Measurements from ENCODE around the gene SH3PXD2A. TPM values are rescaled to one million over a fixed set of nuclear protein-coding genes. Genes with fewer than 3 reads are reported as not detected.

The SH3PXD2A gene
- total RNA-seq, 1 donor from 2014 or later = 28.7 TPM

DNA sequence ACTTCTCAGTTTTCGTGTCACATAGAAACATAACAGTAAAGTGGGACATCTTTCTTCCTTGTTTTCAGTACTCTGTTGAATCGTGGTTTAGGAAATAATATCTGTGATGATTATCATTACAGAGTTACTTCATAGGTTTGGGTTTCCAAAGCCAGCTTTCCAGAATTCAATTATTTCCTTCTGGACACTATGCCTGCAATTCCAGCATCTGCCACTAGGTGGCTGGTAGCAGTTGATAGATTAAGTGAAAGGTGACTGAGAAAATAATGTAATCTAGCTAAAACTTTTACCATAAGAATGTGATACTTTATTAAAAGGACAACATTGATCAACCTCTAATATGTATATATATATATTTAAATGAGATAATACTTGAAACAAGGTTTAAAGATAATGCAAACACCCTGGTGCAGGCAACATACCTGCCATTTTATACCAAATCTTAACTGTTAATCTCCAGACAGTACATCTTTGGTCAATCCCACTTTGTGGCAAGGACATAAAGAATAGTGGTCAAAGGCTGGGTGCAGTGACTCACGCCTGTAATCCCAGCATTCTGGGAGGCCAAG, 102.6 kb downstream of the SH3PXD2A start:
- no peak for ATAC-seq
- intact Hi-C loops (cut with DNase I) = no loop called here
- DNase-seq (ENCODE audit: missing footprints) = no peak

DNA sequence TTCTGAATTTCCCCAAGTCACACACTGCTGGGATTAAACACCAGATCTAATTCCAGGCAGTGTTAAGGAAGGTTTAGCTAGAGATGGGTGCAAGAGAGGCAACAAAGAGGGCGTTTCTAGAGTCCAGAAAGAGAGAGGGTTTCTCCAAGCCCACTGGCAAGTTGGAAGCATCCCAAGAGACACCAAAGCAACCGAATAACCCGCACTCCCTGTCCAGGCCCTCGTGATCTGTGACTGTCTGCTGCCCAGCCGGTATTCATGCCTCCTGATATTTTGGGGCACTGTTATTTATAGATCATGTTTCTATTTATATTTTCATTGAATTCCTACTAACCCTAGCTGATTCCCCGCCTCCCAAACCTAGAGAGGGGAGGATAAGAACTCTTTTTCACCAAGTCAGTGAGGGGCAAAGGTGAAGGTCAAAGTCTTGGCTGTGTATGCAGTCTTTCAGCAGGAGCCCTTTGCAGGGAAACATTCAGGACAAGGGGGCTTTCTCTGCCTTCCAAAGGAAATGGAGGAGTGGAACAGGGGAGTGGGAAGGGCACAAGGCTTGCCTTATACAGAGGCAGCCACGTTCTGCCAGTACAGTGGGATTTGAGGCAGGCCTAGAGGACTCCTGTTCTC, 103.6 kb downstream of the SH3PXD2A start:
- DNase-seq (ENCODE audit: missing footprints) = no peak
- peak; percentile 61 for ATAC-seq
- intact Hi-C loops (cut with DNase I) = no loop called here

DNA sequence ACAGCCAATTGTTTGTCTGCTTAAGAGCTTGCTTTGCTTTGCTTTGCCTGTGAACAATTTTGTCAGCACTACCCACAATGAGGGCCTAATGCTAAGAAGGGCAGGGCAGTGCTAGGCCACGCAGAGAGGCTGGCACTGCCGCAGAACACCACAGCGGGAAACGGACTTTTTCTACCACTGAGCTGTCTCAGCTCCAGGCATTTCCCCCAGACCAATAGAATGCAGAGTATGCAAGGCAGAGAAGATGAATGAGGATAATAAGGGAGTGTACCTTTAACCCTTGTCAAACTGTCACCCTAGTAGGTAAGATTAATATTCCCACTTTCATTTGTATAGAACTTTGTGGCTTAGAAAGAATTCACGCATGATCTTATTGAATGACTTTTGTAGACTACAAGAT, 104.5 kb downstream of the SH3PXD2A start:
- ATAC-seq = peak; percentile 30
- intact Hi-C loops (cut with DNase I) = no loop called here

DNA sequence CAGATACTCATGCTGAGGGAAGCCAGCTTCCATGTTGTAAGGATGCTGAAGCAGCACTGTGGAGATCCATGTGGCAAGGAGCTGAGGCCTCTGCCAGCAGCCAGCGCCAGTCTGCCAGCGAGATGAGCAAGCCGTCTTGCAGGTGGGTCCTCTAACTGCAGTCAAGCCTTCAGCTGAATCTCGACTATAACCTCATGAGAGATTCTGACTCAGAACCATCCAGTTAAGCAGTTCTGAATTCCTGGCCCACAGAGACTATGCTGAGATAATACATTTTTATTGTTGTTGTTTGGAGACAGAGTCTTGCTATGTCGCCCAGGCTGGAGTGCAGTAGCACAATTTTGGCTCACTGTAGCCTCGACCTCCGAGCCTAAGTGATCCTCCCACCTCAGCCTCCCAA, 105.6 kb downstream of the SH3PXD2A start:
- no peak for DNase-seq (ENCODE audit: missing footprints)
- intact Hi-C loops (cut with DNase I) = no loop called here

More for the DNA sequence above, 104.5 kb downstream of the SH3PXD2A start:
- DNase-seq (ENCODE audit: missing footprints) = no peak

DNA sequence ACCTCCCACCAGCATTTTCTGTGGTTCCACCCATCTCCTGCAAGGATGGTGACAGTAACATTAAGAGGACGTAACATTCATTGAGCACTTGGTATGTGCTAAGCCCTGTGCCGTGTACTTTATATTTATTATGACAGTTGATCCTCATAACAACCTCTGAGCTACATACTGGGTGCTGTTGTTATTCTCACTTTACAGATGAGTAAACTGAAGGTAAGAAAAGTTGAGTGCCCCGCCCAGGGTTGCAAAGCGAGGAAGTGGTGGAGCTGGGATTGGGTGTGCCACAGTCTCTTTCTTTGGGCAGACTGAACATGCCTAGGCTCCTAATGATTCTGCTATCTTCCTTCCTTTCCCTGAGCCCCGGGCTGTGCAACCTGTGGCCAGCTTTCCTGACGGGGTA, 107.4 kb downstream of the SH3PXD2A start:
- DNase-seq (ENCODE audit: missing footprints) = no peak
- intact Hi-C loops (cut with DNase I) = no loop called here
- no peak for ATAC-seq

More for the DNA sequence above, 105.6 kb downstream of the SH3PXD2A start:
- no peak for ATAC-seq

DNA sequence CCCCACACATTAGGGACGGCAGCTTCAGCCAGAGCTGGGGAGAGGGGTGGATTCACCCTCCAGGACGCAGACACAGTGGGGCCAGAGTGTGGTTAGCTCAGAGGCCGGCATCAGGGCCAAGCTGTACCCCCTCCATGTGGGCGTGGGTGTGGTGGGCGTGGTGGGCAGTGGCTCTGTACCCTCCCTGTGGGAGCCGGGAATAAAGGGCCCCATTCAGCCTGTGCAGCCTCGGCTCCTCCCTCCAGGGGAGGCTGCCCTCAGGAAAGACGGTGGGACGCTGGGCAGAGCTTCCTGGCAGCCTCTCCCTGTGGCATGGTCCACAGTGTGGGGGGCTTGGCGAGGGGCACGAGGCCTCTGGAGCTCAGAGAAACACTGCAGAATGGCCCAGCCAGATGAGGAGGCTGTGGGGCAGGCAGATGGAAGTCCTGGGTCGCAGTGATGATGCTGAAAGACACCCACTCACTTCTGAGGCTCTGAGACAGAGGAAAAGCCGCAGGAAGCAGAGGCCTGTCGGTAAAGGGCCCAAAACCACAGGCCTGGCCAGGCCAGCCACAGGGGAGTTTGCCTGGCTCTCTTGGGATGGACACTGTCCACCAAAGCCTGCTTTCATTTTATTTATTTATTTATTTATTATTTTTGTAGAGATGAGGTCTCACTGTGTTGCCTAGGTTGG, 108.0 kb downstream of the SH3PXD2A start:
- intact Hi-C loops (cut with DNase I) = no loop called here
- no peak for DNase-seq (ENCODE audit: missing footprints)
- ATAC-seq = no peak

DNA sequence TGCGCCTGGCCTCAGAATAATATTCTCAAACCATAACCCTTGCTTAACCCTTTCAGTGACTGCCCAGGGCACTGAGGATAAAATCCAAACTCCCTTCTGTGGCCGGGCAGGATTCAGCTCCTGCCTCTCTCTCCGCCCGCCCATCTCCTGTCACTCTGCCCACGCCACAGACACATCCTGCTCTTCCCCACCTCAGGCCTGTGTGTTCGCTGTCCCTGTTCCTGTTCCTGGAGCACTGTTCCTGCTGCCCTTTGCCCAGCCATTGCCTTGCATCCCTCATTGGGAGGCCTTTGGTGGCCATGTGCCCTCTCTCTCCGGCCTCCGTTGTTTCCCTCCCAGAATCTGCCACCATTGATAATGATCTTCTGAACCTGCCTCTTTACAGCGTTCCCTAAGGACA, 108.8 kb downstream of the SH3PXD2A start:
- ATAC-seq (no peak), DNase-seq (ENCODE audit: missing footprints) (no peak)
- intact Hi-C loops (cut with DNase I) = no loop called here

DNA sequence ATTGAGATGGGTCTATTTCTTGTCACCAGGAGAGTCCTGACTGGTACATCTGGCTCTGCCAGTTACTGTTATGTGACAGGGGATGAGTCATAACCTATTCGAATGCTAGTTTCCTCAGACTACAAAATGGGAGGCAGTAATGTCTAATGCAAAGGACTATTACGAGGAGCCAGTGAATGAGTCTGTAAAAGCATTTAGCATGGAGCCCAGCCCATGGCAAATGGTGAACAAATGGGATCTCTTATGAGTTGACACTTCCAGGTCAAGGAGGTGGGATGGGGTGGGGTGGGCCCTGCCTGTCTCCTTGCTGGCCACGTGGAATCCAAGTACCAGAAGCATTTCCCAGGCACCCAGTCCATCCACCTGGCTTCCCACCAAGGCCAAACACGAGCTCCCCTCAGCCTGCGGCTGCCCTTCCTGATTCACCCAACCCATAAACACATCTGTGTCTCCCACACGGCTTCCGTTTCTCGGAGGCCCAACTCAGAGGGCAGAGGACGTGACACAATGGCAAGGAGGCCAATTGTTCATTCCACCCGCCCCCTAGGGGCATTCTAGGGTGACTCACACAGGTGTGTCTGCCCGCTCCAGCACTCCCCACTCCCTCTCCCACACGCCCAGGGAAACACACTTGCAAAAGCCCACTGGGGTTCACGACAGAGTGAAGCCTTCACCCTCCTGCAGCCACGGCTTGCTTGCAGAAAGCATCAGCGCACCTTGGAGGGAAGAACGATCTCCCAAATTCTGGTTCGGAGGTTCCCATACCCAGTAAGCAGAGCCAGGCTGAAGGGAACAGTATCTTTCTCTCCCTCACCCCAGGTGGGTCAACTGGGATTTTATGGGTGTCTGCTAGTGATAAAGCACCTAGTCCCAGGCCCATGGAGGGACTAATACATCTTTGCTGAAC, 109.8 kb downstream of the SH3PXD2A start:
- no peak for ATAC-seq
- intact Hi-C loops (cut with DNase I) = no loop called here

DNA sequence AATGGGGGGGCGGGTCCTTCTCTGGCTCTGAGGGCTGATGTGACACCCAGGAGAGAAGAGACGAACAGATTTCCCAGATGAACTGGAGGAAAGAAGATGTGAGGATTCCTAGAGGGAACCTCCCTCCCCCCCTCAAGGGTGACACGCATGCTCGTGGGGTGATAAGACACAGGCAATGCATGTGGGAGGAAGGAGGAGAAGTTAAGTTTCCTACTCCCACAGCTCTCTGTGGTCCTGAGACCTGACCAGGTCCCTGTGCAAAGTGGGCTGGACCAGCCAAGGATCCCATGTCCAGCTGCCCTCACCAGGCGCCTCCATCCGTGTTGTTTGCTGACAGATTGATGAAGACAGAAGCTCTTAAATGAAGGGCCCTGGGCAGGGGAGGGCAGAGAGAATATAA, 112.6 kb downstream of the SH3PXD2A start:
- no peak for DNase-seq (ENCODE audit: missing footprints)
- ATAC-seq = no peak
- intact Hi-C loops (cut with DNase I) = no loop called here

More for the DNA sequence above, 109.8 kb downstream of the SH3PXD2A start:
- DNase-seq (ENCODE audit: missing footprints) = no peak

DNA sequence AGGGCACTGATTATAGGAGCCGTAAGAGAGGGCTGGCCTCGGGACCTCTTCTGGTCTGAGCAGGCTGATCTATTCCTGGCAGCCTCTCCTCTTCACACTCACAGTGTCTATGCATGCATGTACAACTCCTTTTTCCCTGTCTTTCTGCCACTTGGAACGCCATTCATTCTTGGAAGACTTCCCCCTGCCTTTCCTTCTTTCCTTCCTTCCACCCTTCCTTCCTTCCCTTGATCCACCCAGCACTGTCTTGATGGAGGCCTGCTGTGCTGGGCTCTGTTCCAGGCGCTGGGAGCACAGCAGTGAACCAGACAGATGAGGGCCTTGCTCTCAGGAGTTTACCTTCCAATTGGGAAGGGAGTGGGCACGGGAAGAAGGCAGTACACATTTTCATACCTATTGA, 114.8 kb downstream of the SH3PXD2A start:
- DNase-seq (ENCODE audit: missing footprints) (no peak), ATAC-seq (peak; percentile 48)
- intact Hi-C loops (cut with DNase I) = no loop called here

DNA sequence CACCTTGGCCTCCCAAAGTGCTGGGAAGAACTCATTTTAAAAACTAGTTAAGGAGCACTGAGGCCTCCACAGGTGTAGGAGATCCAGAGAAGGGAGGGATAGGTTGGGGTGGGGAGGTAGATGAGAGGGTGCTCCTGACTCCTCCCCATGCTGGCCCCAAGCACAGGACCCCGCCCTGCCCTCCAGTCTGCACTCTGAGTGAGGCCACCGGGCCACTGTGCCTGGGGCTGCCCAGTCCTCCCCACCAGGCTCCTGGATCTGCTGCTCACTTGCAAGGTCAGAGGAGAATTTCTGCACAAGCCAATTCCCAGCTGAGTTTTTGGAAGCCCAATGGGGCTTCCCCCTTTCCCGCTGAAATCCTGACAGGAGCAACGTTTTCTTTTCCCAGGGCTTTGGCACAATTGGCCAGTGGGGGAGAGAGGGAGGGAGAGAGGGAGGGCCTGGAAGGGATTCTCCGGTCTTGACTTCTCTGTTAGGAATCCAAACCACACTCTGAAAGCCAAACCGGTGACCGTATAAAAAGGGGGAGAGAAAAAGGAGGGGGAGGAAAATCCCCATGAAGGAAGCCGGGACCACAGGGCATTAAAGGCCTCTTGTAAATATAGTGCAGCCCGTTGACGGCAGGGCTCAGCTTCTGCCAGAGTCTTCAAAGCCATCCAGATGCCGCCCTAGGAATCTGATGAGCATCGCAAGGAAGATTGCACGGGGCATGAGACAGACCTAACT, 116.2 kb downstream of the SH3PXD2A start:
- intact Hi-C loops (cut with DNase I) = no loop called here
- ATAC-seq (peak; percentile 57), DNase-seq (ENCODE audit: missing footprints) (no peak)

DNA sequence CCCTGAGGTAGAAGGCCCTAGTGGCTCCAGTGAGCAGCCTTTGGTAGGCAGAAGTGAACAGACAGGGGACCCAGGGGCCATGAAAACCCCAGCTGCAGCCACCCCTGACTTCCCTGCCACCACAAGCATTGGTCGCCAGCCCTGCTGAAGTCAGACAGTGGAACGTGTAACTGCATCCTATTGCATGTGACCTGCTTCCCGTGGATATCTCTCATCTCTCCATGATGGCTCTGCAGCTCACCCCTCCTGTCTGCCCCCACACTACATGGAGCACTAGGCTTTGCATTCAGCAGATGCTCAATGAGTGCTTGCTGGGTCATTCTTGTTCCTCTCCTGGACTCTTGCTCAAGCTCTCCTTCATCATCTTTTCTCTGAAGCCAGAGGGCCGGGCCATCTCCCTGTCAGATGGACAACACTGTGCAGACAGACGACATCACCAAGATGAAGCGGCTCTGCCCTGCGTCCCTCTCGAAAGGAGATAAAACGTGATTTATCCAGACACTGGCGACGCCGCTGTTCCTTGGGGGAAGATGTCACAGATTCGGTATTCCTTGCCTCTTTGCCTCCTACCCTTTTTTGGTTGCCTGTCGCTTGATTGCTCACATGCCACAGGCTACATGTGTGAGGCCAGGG, 117.5 kb downstream of the SH3PXD2A start:
- ATAC-seq (no peak), DNase-seq (ENCODE audit: missing footprints) (no peak)
- intact Hi-C loops (cut with DNase I) = no loop called here

DNA sequence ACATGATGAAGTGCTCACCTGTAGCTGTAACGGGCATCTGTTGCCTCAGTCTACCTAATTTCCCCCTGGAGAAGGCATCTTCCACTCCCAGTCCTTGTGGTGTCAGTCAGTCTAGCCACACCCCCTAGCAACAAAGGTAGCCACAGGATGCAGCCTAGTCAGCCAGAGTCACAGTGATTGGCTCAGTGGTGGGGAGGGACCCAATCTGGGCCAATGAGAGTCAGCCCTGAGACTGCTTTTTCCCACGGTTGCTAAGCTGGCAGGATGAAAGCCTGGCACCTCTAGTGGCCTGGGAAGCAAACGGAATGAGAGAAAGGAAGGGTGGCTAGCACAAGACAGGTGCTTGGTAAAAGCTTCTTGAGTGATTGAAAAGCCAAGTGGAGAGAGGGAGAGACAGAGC, 118.6 kb downstream of the SH3PXD2A start:
- DNase-seq (ENCODE audit: missing footprints) (no peak), ATAC-seq (no peak)
- intact Hi-C loops (cut with DNase I) = no loop called here

DNA sequence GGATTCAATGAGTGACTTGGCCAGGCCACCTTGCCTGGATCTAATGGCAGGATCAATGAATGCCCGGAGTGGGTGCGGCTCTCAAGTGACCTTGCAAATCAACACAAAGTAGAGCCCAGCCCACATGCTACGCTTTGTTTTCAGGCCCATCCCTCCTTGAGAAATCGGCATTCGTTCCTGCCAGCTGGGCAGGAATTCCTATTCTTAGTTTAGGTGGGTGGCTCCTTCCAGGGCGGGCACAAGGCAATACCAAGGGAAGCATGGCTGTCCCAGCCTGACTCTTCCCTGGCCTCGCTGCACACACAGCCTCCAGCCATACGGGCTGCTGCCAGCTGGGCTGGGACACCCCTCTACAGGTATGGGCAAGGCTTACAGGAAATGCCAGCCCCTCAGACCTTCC, 119.3 kb downstream of the SH3PXD2A start:
- intact Hi-C loops (cut with DNase I) = no loop called here
- no peak for DNase-seq (ENCODE audit: missing footprints)
- ATAC-seq = no peak

DNA sequence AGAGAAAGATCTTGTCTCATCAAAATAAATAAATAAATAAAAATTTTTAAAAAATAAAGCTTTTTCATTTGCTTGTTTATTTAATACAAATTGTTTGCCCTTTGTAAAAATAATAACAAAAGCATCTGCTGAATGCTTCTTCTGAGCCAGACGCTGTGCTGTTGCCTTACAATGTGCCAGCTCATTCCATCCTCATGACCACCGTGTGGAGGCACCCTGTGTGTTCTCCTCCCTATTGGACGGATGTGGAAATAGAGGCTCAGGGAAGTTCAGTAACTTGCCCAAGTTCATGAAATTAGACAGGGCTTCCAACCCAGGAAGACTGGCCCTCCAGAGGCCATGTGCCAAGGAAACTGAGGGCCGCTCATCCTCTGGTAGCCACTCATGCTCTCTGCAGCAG, 120.6 kb downstream of the SH3PXD2A start:
- DNase-seq (ENCODE audit: missing footprints) (no peak), ATAC-seq (no peak)
- intact Hi-C loops (cut with DNase I) = no loop called here

DNA sequence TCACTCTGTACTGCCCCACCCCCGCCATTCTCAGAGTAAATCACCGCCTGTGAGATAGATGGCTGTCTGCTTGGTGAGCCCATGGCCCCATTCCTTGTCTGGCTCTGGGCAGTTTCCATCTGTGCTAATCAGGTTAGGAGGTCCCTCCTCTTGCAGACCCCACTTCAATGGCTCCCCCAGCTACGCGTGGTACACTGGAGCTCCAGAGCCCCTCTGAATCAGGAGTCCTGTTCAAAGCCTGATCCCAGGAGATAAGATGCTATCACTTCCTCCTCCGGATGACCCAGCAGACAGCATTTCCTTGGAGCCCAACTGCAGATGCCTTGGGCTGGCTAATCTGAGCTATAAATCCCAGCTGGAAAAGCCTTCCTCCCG, 122.3 kb downstream of the SH3PXD2A start:
- DNase-seq (ENCODE audit: missing footprints) = no peak
- intact Hi-C loops (cut with DNase I) = no loop called here
- no peak for ATAC-seq

DNA sequence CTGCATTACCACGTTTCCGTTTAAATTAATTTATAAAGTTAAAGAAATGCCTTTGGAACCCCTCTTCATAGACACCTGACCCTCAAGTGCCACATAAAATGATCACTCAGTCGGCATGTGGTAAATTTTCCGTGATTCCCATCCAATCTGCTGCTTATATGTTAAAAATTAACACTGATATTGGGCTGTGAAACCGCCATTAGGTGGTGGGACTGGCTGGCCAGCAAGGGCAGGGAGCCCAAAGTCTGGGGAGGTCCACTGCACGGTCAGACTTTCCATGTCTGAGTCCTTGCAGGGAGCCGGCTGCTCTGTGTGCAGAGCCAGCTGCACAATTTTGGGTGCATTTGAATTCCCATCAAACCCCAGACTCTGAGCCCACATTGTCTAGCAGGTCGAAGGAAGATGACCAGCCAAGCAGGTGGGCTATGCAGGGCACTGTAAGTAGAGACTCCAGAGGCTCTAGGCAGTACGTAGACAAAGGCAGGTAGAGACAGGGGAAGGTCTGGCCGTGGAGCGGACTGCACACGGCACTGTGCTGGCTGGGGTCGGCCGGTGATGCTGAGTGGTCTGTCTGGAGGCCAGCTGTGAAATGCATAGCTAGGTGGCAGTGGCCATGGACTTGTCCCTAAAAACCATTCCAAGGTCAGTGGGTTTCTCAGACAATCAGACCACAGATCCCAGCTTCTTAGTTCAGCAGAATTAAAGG, 122.9 kb downstream of the SH3PXD2A start:
- intact Hi-C loops (cut with DNase I) = no loop called here
- DNase-seq (ENCODE audit: missing footprints) = no peak
- ATAC-seq = no peak

Measured in Right ventricle myocardium inferior (tissue), 1 donor.